Esophagus muscularis mucosa (tissue), 4 donors: ENCODE data around the gene JMJD6.

Source experiments
- CTCF ChIP-seq, 3 experiments: fragments of 200-600 bp in 2 of 3; fragments of 450-650 bp in 1 of 3; sonication (generic) in 2 of 3; IDR thresholded peaks; one replicate each; pipeline ENCODE4 v1.5.1; 2017 to 2019; ENCODE audit warnings: antibody characterized with exemption in 3 of 3, mild to moderate bottlenecking in 2 of 3, moderate library complexity in 1 of 3
- EP300 ChIP-seq: sonication (generic); formaldehyde crosslinking; IDR thresholded peaks from one replicate; pipeline ENCODE4 v1.6.1; 2017; ENCODE audit warnings: antibody characterized with exemption
- POLR2A ChIP-seq: fragments of 450-650 bp; IDR thresholded peaks from one replicate; pipeline ENCODE4 v1.6.1; 2017; ENCODE audit warnings: antibody characterized with exemption, moderate library complexity, mild to moderate bottlenecking, low read depth
- POLR2AphosphoS5 ChIP-seq, 2 donors: sonication (generic); formaldehyde crosslinking; IDR thresholded peaks; one replicate each; pipeline ENCODE4 v1.6.1; 2017; ENCODE audit warnings: antibody characterized with exemption in 2 of 2

- TF ChIP-seq CTCF (IDR thresholded peaks at IDR 0.05), result no peak
- TF ChIP-seq POLR2A, result no peak
- TF ChIP-seq EP300, result no peak
- TF ChIP-seq POLR2AphosphoS5 (IDR thresholded peaks at IDR 0.05), result no peak
Measured at GRCh38 chr17:76685366-76685765, 41.0 kb downstream of the JMJD6 start.
